Ascending aorta (tissue), 2 donors: ENCODE data around the gene CCDC43. TPM values are rescaled to one million over a fixed set of nuclear protein-coding genes. Genes with fewer than 3 reads are reported as not detected.

Experiments
- DNase-seq, 2 donors: peaks; one replicate each; pipeline ENCODE4 v3.0.0-alpha.2; 2019; ENCODE audit warnings: low spot score in 2 of 2
- H3K27ac ChIP-seq, 2 donors: fragments of 200-600 bp; sonication (generic); one replicate each; pipeline ENCODE4 v1.5.1; 2016 to 2017; ENCODE audit warnings: mild to moderate bottlenecking in 1 of 2
- H3K27me3 ChIP-seq: fragments of 200-600 bp; sonication (generic); one replicate; pipeline ENCODE4 v1.5.1; 2017
- H3K36me3 ChIP-seq, 2 donors: fragments of 200-600 bp; sonication (generic); one replicate each; pipeline ENCODE4 v1.5.1; 2016
- H3K4me1 ChIP-seq, 2 donors: fragments of 200-600 bp; sonication (generic); one replicate each; pipeline ENCODE4 v1.5.1; 2016 to 2017; ENCODE audit warnings: mild to moderate bottlenecking in 1 of 2
- H3K4me3 ChIP-seq, 2 donors: fragments of 200-600 bp; sonication (generic); one replicate each; pipeline ENCODE4 v1.5.1; 2016 to 2017; ENCODE audit warnings: mild to moderate bottlenecking in 1 of 2
- H3K9me3 ChIP-seq, 2 donors: fragments of 200-600 bp; sonication (generic); one replicate each; pipeline ENCODE4 v1.5.1; 2016
- CTCF ChIP-seq, 3 experiments: fragments of 200-600 bp in 2 of 3; fragments of 450-650 bp in 1 of 3; sonication (generic) in 2 of 3; IDR thresholded peaks; one replicate each; pipeline ENCODE4 v1.5.1; 2016 to 2019; ENCODE audit warnings: antibody characterized with exemption in 3 of 3, mild to moderate bottlenecking in 1 of 3, moderate library complexity in 1 of 3
- intact Hi-C: fragments of 100-400 bp; cut with DNase I; formaldehyde crosslinking; loops from one replicate; pipeline ENCODE4 v1.15.1; 2023
- total RNA-seq: library from RNA; depleted of rRNA; stranded (reverse); fragments of >200 nt; gene quantifications from one replicate; pipeline ENCODE4 v1.1.0, GENCODE V29; 2016

The CCDC43 gene
- total RNA-seq, 1 donor from 2014 or later, result 2.6 TPM

DNA sequence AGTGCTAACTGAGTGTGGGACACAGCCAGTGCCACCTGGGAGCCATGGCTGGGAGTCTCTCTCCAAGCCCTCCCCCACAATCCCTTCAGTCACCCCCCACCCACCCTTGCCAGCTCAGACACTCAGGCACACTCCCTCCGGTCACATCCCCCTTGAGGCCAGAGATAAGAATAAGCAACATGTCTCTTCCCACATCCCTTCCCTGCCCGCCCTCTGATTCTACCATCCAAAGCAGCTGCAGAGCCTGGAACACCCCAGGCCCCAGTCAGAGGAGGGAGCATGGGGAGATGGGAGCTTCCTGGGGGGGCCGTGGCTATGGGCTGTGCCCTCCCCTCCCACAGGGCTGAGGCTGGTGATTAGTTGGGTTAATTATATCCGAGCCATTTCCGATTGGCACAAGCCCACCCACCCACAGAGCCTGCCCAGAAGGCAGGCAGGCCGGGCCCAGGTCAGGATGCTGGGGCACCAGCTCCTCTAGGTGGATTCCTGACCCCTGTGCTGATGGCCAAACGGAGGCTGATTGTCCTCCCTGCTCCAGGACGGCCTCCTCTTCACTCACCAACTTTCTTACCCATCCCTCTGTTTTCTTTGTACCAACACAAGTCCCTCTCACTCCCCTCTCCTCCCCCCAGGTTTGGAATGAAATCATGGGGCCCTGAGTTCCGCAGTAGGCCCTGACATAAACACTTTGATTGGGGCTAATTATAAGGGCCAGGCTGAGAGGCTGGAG is 61.9 kb downstream of the CCDC43 start:
- Histone ChIP-seq H3K27me3 (no peaks in the 10 kb centered on the region), H3K4me3 (no peak overlapping the region), H3K9me3 (no peaks in the 10 kb centered on the region), H3K27ac (no peak overlapping the region), H3K4me1 (no peaks in the 10 kb centered on the region), H3K36me3 (no peaks in the 10 kb centered on the region)
- TF ChIP-seq CTCF (IDR thresholded peaks at IDR 0.05), result no peak
- intact Hi-C loops, result no loop called here
- DNase-seq, result no peak

Other genes starting within 250 kb of the CCDC43 start
- gene GPATCH8, start 186.4 kb downstream of the CCDC43 start, total RNA-seq, result 13.3 TPM
- gene FZD2, start 132.3 kb downstream of the CCDC43 start, total RNA-seq, result 32.7 TPM
- not detected for gene MEIOC, start 33.3 kb downstream of the CCDC43 start, total RNA-seq
- 9.7 TPM for gene DBF4B, start 18.9 kb upstream of the CCDC43 start, total RNA-seq
- not detected for gene ADAM11, start 69.2 kb upstream of the CCDC43 start, total RNA-seq
- 9.9 TPM for gene GJC1, start 140.5 kb upstream of the CCDC43 start, total RNA-seq
- not detected for gene HIGD1B, start 158.1 kb upstream of the CCDC43 start, total RNA-seq
- 126 TPM for gene EFTUD2, start 209.7 kb upstream of the CCDC43 start, total RNA-seq
- 1.7 TPM for gene GFAP, start 225.7 kb upstream of the CCDC43 start, total RNA-seq